GM12891 (cell line): ENCODE results near the gene EFCAB13.
"Not testable (repeated sequence)": the region's sequence is repeated elsewhere in the genome, so short reads cannot be mapped to it uniquely, and the experiment has no call there.

Experiments
- PAX5 ChIP-seq: IDR thresholded peaks from 2 replicates; pipeline ENCODE4 v1.6.1; 2011; ENCODE audit warnings: low read length, moderate library complexity, mild to moderate bottlenecking; ENCODE audit not compliant: insufficient read depth, severe bottlenecking
- POLR2A ChIP-seq: IDR thresholded peaks from 2 replicates; pipeline ENCODE4 v1.6.1; 2011; ENCODE audit warnings: low read depth, low read length, control low read depth
- POLR2AphosphoS5 ChIP-seq: IDR thresholded peaks from 2 replicates; pipeline ENCODE4 v1.6.1; 2011; ENCODE audit warnings: low read depth, low read length, control low read depth
- TAF1 ChIP-seq: IDR thresholded peaks from 2 replicates; pipeline ENCODE4 v1.6.1; 2011; ENCODE audit warnings: low read depth, low read length, control low read depth

GRCh38 chr17:47472073-47472472 is 148.3 kb downstream of the EFCAB13 start:
- TF ChIP-seq TAF1, POLR2AphosphoS5, PAX5, POLR2A: not testable (repeated sequence)
